Activated T-cell treated with anti-CD3 and anti-CD28 coated beads, Interleukin-2, amount 50 U/mL, for 48 hours (primary cell): Measurements from ENCODE around the gene KCTD13.
A peak's percentile ranks its signal among the peaks of the same experiment; 100 is the strongest.
"Not testable (repeated sequence)": the region's sequence is repeated elsewhere in the genome, so short reads cannot be mapped to it uniquely, and the experiment has no call there.

Source experiments
- DNase-seq, 2 experiments: peaks; one replicate each; pipeline ENCODE4 v3.0.0-alpha.2; 2020

Gene KCTD13

DNA sequence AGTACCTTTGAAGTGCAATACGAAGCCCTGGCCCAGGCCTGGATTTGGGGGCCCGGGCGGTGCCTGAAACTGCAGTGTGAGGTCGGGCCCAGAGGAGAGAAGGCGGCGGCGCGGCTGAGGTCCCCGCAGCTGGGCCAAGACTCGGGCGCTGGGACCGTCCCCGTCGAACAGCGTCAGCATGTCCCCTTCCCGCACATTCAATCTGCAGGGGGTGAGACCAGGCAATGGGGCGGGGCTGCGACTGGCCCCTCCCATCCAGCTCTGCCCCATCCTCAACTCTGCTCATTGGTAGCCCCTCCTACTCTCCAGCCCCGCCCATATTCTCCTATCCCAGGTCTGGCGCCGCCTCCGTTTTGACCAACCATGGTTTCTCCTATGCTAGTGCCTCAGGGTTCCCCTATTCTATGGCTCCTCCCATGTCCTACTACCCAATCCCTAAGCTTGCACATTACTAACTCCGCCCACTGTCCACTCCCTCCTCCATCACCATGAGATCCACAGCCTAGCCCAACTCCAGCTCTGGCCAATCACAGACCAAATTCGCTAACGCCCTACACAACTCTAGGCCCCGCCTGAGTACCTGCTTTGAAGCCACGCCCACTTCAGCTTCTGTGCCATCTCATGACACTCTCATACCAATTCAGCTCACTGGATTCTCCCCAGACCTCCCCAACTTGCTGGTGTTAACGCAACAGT lies 48.6 kb downstream of the KCTD13 start:
- peak; percentile 77 to 81 for DNase-seq

DNA sequence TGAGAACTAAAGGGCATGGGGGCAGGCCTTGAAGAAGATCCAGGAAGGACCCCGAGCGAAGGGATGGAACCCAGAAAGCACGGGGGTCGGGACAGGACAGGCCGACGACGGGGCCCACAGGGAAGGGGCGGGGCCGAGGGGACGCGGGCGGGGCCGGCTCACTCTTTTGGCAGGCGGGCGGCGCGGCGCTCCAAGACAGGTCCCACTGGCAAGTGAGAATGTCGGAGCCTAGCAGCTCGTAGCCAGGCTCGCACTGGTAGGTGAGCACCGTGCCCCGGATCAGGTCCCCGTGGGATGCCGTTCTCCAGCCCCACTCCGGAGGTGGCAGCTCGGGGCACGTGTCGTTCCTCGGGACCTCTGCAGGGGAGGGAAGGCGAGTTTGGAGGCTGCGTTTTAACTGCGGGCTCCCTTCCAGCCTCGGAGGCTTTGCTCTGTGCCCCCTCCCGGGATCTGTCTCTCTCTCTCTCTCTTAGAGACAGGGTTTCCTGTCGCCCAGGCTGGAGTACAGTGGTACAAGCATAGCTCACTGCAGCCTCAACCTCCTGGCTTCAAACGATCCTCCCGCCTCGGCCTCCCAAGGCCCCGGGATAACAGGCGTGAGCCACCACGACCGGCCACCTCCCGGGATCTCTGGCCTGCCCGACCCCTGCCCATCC lies 49.3 kb downstream of the KCTD13 start:
- DNase-seq, result peak; percentile 53 to 67

DNA sequence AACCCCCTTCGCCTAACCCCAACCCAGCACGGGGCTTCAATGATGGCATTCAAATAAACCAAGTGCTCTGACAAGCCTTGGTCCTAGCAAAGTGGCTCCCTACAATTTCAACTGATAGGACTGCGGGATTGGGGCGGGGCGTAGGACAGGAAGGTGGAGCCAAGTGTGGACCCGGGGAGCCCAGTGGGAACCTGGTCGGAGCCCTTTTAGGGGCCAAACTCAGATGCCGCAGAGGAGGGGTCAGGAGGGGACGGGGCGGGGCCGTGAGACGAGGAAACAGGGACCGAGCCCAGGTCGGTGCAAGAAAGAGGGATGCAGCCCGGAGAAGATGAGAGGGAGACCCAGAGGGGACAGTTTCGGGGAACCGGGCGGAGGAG lies 49.8 kb downstream of the KCTD13 start:
- DNase-seq, result peak; percentile 29 to 32

DNA sequence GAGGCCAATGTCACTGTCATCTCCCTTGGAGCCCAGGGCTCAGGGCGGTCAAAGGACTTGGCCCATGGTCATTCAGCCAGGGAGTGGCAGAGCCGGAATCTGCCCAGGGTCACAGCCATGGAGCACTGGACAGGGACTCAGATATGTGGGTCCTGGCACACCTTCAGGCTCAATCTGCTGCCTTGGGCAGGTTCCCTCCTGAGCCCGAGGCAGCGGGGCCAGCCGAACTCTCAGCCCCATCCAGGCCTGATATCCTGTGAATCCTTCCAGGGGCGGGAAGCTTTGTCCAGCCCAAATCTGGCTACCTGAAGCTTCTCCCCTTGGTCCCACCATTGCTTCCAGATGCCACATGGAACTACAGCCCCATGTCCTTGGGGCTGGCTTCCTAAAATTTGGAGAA lies 50.8 kb downstream of the KCTD13 start:
- DNase-seq, result no peak

DNA sequence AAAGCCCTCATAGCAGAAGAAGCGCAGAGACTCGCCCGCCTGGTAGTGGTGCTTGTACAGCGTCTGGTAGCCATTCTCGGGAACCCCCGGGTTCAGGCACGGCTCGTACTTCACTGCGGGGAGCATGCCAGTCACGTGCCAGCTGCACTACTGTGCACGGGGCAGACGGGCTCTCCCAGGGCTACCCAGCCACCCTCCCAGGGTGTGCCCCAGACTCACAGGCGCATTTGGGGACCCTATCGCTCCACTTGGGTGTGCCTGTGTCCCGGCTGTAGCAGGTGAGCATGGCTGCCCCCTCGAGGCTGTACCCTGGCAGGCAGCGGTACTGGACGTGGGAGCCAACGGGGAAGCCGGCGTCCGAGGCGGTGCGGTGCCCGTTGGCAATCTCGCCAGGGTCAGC lies 52.7 kb downstream of the KCTD13 start:
- no peak for DNase-seq

DNA sequence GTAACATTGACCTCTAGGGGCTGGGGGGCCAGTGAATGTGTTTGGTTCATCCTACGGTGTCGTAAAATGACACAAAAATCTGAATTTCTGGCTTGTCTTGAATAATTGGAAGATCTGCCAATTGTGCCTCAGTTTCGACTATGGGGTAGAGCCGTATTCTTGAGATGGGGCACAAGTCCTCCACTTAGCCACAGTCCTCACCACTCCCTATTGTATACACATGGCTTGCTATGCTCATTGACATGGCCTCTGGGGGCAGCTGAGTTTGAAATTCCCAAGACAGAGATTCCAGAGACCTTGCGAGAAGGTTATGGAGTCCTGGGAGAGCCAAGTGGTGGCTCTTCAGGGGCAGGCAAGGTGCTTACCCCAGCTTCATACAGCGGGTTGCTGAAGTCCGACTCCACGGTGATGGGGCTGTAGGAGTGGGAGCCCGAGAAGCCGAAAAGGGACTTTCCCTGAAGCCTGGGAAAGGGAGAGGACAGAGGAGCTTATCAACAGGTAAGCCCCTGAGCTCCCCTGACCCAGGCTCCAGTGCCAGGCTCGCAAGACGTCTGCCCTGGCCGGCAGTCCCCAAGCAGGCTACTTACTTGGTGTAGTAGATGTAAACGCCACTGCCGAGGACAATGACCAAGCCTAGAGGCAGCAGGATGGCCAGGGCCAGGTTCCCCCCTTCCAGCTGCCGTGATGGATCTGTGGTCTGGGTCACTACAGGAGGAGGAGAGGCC lies 54.0 kb downstream of the KCTD13 start:
- no peak for DNase-seq

DNA sequence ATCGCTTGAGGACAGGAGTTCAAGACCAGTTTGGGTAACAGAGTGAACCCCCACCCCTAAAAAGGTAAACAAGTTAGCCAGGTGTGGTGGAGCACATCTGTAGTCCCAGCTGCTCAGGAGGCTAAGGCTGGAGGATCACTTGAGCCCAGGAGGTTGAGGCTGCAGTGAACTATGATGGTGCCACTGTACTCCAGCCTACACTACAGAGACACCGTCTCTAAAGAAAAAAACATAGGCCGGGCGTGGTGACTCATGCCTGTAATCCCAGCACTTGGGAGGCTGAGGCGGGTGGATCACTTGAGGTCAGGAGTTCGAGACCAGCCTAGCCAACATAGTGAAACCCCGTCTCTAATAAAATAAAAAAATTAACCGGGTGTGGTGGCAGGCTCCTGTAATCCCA lies 57.0 kb downstream of the KCTD13 start:
- not testable (repeated sequence) for DNase-seq

DNA sequence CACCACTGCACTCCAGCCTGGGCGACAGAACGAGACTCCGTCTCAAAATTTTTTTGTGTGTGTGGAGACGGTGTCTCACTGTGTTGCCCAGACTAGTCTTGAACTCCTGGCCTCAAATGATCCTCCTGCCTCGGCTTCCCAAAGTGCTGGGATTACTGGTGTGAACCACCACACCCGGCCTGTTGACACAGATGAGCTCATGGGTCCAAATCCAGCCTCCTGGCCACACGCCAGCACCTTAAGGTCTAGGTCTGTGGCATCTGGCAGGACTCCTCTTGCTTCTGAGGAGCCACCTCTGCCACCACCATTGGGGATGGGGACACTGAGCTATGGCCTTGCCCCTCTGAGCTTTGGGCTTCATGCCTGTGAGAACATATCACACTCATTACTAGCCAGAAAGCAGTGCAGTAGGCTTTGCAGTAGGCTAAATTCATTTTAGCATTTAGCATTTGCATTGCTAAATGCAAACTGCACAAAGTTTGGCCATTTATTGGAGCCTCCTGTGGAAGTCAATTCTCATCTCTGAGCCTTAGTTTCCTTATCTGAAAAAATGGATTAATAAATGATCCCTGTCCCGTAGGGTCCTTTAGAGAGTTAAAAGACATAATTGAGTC lies 57.5 kb downstream of the KCTD13 start:
- DNase-seq, result no peak

DNA sequence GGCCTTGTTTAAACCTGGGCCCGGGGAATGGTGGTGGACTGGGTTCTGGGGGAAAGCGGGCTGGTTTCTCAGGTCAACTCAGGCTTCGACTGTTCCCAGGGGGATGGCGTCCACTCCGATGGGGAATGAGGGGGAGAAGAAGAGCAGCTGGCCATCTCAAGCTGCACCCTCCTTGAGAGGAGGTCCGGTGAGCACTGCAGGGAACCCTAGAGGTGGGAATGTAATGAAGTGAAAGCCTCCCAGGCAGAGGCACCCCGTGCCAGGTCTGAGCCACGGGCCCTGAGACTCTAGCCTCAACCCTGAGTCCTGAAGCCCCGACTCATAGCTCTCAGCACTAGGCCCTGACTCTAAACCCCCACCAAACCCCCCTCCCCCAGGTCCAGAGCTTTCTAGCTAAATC lies 61.8 kb downstream of the KCTD13 start:
- no peak for DNase-seq

DNA sequence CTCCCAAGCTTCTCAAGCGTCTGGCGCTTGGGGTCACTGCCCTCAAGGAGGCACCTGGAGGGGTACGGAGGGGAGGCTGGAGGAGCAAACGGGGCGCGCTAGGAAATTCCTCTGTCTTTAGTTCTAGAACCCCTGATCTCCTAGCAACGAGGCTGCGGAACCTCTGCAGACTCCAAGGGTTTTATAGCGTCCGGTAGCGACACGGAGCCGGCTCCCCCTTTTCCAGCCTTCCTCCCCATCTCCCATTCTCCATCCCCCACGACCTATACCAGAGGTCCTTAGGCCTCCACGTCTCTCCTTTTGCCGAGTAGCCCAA lies 62.4 kb downstream of the KCTD13 start:
- no peak for DNase-seq

DNA sequence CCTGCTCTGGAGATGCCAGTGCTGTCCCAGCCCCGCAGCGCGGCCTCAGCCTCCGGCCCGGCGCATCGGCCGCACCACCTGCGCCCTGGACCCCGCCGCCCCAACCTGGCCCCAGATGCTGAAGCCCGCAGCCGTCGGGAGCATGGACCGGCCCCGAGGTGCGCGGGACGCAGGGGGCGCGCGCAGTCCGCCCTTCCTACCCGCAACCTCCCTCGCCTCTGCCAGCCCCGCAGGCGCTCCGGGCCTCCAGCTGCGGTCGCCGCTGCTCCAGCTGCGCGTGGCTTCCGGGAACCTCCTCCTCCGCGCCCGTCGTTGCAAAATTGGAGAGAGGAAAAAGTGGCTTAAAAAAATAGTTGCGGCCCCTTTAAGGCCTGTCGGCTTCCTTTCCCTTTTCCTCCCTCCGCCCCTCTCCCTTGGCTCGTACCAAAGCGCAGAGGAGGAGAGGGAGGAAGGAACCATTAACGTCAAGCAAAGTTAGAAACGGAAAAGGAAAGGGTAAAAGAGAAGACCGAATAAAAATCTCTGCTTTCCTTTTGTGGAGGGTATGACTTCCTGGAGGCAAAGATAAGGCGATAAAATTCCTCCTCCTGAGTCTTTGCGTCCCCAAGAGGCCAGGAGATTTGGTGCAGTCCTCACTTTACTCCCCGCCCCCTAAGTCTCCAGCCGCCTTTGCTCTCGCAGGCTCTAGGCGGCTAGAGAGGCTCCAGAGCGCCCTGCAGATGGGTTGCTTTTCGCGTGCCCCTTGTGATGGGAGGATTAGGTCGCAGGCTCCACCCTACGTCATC lies 63.0 kb downstream of the KCTD13 start, which contains the start of gene CDIPT:
Gene CDIPT, minus strand, starts transcription at position 343 of the 785 bp plus-strand sequence. CDS start 369 bp downstream, outside the sequence.
- DNase-seq, result peak; percentile 95 to 97

DNA sequence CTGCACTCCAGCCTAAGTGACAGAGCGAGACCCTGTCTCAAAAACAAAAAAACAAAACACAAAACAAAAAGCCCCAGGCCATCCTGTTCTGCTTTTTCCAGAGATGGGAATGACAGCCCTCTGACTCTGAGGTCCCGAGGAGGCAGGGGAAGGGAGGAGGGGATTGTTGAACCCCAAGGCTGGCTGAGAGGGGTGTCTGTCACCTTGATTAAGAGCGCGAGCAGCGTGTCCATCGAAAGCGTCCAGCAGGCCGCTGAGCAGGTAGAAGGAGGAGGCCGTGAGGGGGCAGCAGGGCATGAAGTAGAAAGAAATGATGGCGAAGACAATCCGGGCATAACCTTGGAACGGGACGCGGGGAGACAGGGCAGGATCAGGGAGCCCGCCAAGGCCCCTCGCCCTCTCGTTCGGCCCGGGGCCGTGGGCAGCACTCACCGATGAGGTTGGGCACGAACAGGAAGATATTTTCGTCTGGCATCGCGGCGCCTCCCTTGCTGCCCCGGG lies 63.6 kb downstream of the KCTD13 start:
- peak in 1 of 2 experiments; percentile 29 for DNase-seq

DNA sequence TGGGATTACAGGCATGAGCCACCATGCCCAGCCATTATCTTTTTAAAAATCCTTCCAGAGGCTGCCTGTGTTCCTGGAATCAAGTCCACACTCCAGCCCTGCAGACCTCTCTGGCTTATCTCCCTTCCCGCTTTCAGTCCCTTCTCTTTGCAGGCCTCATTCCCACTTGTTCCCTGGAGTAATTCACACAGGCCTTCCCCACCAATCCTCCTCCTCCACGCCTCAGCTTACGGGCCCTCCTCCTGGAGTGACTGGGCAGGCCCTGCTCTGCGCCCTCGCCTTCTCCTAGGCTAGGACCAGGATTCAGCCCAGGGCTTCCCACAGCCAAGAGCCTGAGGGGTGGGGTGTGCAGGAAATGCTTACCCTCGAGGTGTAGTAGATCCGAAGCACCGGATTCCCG lies 65.8 kb downstream of the KCTD13 start:
- DNase-seq, result no peak

DNA sequence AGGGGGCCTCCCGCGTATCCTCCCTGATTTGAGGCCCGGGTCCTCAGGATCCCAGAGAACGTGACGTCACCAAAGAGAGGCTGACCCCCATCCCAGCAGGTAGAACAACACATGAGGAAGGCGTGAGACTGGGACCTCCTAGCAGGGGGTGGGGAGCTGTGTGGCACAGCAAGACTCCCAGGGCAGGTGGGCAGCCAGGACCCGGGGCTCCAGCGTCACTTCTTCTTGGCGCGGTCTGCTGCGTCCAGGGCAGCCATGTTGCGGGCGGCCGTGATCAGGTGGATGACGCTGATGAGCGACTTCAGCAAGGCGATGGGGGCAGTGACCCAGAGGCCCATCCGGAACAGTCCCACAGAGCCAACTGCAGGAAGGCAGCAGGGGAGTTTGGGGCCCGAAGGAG lies 67.1 kb downstream of the KCTD13 start:
- DNase-seq, result no peak

DNA sequence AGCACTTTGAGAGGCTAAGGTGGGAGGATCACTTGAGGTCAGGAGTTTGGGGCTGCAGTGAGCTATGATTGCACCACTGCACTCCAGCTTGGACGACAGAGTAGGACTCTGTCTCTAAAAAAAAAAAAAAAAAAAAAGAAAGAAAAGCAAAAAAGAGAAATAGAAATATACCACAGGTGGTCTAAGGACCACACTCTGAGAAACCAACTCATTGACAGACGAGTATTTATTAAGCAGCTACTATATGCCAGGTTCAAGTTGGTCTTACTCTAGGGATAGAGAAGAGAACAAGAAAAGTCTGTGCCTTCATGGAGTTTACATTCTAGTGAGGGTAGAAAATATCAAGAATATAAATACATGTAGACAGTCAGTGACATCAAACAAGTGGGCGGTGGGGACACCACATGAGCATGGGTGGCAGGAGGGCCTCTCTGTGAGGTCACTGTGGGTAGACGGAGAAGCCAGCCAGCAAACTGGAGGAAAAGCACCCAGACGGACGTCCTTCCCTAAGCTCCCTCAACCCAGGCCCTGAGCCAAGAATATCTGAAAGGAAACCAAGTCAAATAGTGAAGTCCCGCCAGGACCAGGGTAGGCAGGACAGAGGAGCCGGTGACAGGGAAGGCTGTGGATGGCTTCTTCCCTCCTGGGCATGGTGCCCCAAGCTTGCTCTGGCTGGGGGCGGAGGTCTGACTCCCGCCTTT lies 67.7 kb downstream of the KCTD13 start:
- DNase-seq, result no peak

DNA sequence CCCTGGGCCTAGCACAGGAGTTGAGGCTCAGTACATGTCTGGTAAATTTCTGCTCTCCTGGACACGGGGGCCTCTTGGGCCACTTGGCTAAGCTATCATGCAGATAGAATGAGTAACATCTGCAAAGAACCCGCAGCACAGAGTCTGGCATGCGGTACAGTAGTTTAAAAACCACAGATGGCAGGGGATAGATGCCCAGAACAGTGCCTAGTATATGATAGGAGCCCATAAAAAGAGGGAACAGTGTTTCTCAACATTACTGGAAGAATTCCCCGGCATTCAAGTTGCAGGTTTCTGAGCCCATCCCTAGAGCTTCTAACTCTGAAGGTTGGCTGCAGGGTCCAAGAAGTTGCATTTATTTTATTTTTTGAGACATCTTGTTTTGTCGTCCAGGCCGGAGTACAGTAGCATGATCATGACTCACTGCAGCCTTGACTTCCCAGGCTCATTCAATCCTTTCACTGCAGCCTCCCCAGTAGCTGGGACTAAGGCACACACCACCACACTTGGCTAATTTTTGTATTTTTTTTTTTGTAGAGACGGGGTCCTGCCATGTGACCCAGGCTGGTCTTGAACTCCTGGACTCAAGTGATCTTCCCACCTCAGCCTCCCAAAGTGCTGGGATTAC lies 68.8 kb downstream of the KCTD13 start:
- no peak for DNase-seq
